Suprapubic skin (tissue), 4 donors: ENCODE measurements around the gene IRF2BPL. TPM values are rescaled to one million over a fixed set of nuclear protein-coding genes. Genes with fewer than 3 reads are reported as not detected.

Experiments used
- DNase-seq, 2 donors: peaks; one replicate each; pipeline ENCODE4 v3.0.0-alpha.2; 2019; ENCODE audit warnings: low spot score in 2 of 2
- H3K27ac ChIP-seq: fragments of 200-600 bp; sonication (generic); one replicate; pipeline ENCODE4 v1.5.1; 2019
- H3K27me3 ChIP-seq: fragments of 200-600 bp; sonication (generic); one replicate; pipeline ENCODE4 v1.5.1; 2019
- H3K36me3 ChIP-seq: fragments of 200-600 bp; sonication (generic); one replicate; pipeline ENCODE4 v1.5.1; 2019
- H3K4me1 ChIP-seq: fragments of 200-600 bp; sonication (generic); one replicate; pipeline ENCODE4 v1.5.1; 2019
- H3K4me3 ChIP-seq: fragments of 200-600 bp; sonication (generic); one replicate; pipeline ENCODE4 v1.5.1; 2019; ENCODE audit warnings: mild to moderate bottlenecking
- H3K9me3 ChIP-seq: fragments of 200-600 bp; sonication (generic); one replicate; pipeline ENCODE4 v1.5.1; 2019
- EP300 ChIP-seq: sonication (generic); formaldehyde crosslinking; IDR thresholded peaks from one replicate; pipeline ENCODE4 v1.6.1; 2017; ENCODE audit warnings: antibody characterized with exemption
- POLR2A ChIP-seq, 2 donors: fragments of 450-650 bp; IDR thresholded peaks; one replicate each; pipeline ENCODE4 v1.6.1; 2017; ENCODE audit warnings: antibody characterized with exemption in 2 of 2, mild to moderate bottlenecking in 2 of 2, moderate library complexity in 2 of 2
- POLR2AphosphoS5 ChIP-seq, 3 donors: sonication (generic); formaldehyde crosslinking; IDR thresholded peaks; one replicate each; pipeline ENCODE4 v1.6.1; 2017; ENCODE audit warnings: antibody characterized with exemption in 3 of 3
- WGBS: methylation state at CpG from one replicate; pipeline ENCODE4 v1.1.5; 2018; 5-methylcytosine and 5-hydroxymethylcytosine counted together
- total RNA-seq, 4 donors: library from RNA; depleted of rRNA; stranded (reverse); fragments of >200 nt; gene quantifications; one replicate each; pipeline ENCODE4 v1.1.0, GENCODE V29; 2016
- TF ChIP-seq, protein P1 (sequence below), 2 donors: fragments of 200-600 bp in 1 of 2; fragments of 450-650 bp in 1 of 2; sonication (generic) in 1 of 2; IDR thresholded peaks; one replicate each; pipeline ENCODE4 v1.5.1; 2016 to 2019; ENCODE audit warnings: antibody characterized with exemption in 2 of 2, mild to moderate bottlenecking in 1 of 2, moderate library complexity in 1 of 2

The IRF2BPL gene
- total RNA-seq, 4 donors from 2014 or later = 44.7 to 72.7 (median 65.6) TPM

DNA sequence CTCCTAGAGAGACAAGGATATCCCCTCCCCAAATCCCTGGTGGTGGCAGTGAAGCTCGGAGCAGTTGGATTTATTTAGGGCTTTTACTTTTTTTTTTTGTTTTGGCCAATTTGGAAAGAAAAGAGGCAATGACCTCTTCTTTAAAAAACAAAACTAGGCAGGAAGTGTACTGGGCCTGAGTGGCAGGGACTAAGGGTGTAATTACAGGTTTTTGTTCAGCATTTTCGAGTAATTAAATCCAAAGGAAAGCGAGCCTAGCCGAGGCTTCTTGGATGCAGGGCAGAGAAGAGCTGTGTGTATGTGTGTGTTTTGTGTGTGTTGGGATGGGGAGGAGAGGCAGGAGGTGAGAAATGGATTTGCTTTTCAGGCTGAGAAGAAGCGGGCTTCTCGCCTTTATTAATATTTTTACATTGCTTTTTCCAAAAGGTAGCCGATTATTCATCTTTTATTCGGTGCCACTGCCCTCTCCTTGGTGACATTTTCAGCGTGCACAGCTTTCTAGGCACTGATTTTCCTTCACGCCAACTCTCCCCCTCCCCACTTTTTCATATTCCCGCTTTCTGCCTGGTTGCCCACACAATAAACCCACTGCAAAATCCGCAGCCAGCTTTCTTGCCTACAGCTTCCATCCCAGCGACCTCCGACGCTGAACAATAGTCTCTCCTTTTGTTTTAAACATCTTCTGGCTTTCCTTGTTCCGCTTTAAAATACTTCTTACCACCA is 8.9 kb upstream of the IRF2BPL start:
- no peak overlapping the region for H3K4me3 ChIP-seq
- peak overlapping the region; percentile 96 for H3K27ac ChIP-seq
- 64% methylated on average over 16 of the region's 16 CpGs for WGBS
- no peaks in the 10 kb centered on the region for H3K36me3 ChIP-seq
- peaks cover 96% of the 10 kb centered on the region for H3K4me1 ChIP-seq
- no peak for TF ChIP-seq EP300
- no peak for TF ChIP-seq POLR2AphosphoS5 (IDR thresholded peaks at IDR 0.05)
- no peak for TF ChIP-seq POLR2A (IDR thresholded peaks at IDR 0.05)
- TF ChIP-seq, protein P1, sequence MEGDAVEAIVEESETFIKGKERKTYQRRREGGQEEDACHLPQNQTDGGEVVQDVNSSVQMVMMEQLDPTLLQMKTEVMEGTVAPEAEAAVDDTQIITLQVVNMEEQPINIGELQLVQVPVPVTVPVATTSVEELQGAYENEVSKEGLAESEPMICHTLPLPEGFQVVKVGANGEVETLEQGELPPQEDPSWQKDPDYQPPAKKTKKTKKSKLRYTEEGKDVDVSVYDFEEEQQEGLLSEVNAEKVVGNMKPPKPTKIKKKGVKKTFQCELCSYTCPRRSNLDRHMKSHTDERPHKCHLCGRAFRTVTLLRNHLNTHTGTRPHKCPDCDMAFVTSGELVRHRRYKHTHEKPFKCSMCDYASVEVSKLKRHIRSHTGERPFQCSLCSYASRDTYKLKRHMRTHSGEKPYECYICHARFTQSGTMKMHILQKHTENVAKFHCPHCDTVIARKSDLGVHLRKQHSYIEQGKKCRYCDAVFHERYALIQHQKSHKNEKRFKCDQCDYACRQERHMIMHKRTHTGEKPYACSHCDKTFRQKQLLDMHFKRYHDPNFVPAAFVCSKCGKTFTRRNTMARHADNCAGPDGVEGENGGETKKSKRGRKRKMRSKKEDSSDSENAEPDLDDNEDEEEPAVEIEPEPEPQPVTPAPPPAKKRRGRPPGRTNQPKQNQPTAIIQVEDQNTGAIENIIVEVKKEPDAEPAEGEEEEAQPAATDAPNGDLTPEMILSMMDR (IDR thresholded peaks at IDR 0.05) = no peak
- no peaks in the 10 kb centered on the region for H3K9me3 ChIP-seq
- no peaks in the 10 kb centered on the region for H3K27me3 ChIP-seq
- DNase-seq = no peak

DNA sequence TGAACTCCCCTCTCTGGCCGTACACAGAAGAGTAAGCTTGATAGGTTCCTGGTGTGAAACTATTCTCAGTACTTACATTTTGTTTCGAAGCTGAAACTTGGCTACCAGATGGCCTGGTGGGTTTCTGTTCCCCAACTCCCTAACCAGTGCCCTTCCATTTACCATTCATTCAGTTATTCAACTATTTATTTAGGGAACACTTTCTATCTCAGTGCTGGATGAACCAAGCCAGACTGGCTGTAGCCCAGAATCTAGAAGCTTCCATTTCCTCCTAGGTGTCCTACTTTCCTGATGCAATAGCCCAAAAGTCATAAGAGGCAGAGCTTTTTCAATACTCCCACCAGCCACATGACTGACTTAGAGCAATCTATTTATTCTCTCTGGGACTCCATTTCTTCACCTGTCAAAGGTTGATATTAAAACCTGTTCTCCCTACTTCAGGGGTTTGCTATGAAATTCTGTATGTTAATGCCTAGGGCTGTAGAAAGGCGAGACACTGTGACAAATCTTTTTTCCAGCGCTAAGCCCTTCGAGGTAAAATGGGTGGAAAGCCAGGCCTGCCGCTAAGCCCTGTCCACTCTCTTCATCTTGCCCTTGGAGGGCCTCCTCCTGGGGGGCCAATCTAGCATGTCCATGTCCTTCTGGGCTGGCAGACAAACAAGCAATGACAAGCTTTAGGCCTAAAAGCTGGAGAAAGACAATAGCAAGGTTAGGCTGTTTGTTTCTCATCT is 8.1 kb upstream of the IRF2BPL start:
- H3K27ac ChIP-seq = peak overlapping the region; percentile 96
- DNase-seq = no peak

DNA sequence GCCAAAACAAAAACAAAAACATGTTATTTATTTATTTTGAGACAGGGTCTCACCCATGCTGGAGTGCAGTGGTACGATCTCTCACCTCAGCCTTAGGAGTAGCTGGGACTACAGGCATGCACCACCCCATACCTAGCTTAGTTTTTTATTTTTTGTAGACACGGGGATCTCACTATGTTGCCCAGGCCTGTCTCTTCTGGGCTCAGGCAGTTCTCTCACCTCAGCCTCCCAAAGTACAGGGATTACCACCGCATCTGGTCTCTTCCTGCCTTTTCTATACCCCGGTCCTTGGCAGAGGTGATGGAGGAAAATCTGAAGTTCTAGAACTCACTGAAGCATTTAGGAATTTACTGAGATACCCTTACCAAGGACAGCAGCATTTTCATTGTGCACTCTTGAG is 6.8 kb upstream of the IRF2BPL start:
- Histone ChIP-seq H3K9me3 (no peaks in the 10 kb centered on the region), H3K27me3 (no peaks in the 10 kb centered on the region), H3K27ac (no peak overlapping the region), H3K4me1 (peaks cover 96% of the 10 kb centered on the region), H3K4me3 (no peak overlapping the region), H3K36me3 (no peaks in the 10 kb centered on the region)
- TF ChIP-seq EP300 (no peak), POLR2A (IDR thresholded peaks at IDR 0.05) (no peak), POLR2AphosphoS5 (IDR thresholded peaks at IDR 0.05) (no peak)
- TF ChIP-seq, protein P1 (IDR thresholded peaks at IDR 0.05) = no peak
- WGBS = 87% methylated on average over 4 of the region's 4 CpGs
- no peak for DNase-seq

More for the DNA sequence above, 8.1 kb upstream of the IRF2BPL start:
- no peaks in the 10 kb centered on the region for H3K36me3 ChIP-seq
- H3K27me3 ChIP-seq = no peaks in the 10 kb centered on the region
- no peak overlapping the region for H3K4me3 ChIP-seq
- WGBS = 74% methylated on average over 6 of the region's 6 CpGs
- no peaks in the 10 kb centered on the region for H3K9me3 ChIP-seq
- peaks cover 96% of the 10 kb centered on the region for H3K4me1 ChIP-seq
- TF ChIP-seq, protein P1 (IDR thresholded peaks at IDR 0.05) = no peak
- TF ChIP-seq POLR2AphosphoS5 (IDR thresholded peaks at IDR 0.05) (no peak), POLR2A (IDR thresholded peaks at IDR 0.05) (no peak), EP300 (no peak)

DNA sequence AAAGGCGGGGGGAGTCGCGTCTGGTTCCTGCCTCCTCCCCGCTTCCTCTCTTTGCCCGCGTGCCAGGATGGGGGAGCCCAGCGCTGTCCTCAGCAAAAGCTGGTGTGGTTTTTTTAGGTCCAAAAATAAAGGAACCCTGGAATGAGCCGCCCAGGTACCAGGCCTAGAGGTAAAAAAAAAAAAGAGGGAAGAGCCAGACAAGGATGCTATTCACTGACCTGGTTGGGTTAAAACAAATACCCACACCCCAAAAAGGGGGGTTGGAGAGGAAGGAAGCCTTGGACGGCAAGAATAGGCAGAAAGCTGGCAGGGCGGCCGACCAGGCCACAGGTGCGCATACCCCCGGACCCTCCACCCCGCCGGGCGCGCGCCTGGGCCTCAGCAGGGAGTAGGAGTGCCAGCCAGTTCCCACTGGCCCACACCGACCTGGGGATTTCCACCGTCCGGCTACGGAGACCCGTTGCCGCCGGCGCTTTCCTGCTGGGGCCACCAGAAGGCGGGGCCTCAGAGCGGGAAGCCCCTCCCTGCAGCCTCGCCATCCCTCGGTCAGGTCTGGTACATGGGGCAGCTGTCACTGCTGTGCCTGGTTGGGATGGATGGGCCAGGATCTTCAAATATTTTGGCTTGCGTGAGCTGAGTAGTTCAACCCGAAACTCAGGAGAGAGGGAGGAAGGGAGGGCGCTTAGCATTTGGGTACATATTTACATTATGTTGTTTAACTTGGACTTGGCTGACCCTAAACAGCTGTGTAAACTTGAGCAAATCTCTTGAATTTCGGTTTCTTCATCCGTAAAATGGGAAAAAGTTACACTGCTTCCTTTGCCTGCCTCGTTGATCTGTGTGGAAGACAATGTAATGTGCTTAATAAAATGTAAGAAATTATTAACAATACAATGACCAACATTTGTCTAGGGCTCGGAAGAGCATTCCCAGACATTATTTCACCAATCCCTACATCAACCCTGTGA is 5.4 kb upstream of the IRF2BPL start:
- TF ChIP-seq POLR2AphosphoS5 (IDR thresholded peaks at IDR 0.05) (peak in 2 of 3 donors; percentile 21 to 62), POLR2A (IDR thresholded peaks at IDR 0.05) (no peak)
- 2% methylated on average over 25 of the region's 37 CpGs for WGBS
- Histone ChIP-seq H3K27ac (peak overlapping the region; percentile 99), H3K4me3 (peak overlapping the region; percentile 59), H3K36me3 (no peaks in the 10 kb centered on the region), H3K9me3 (no peaks in the 10 kb centered on the region), H3K4me1 (peaks cover 96% of the 10 kb centered on the region), H3K27me3 (no peaks in the 10 kb centered on the region)
- peak; percentile 91 to 92 for DNase-seq

DNA sequence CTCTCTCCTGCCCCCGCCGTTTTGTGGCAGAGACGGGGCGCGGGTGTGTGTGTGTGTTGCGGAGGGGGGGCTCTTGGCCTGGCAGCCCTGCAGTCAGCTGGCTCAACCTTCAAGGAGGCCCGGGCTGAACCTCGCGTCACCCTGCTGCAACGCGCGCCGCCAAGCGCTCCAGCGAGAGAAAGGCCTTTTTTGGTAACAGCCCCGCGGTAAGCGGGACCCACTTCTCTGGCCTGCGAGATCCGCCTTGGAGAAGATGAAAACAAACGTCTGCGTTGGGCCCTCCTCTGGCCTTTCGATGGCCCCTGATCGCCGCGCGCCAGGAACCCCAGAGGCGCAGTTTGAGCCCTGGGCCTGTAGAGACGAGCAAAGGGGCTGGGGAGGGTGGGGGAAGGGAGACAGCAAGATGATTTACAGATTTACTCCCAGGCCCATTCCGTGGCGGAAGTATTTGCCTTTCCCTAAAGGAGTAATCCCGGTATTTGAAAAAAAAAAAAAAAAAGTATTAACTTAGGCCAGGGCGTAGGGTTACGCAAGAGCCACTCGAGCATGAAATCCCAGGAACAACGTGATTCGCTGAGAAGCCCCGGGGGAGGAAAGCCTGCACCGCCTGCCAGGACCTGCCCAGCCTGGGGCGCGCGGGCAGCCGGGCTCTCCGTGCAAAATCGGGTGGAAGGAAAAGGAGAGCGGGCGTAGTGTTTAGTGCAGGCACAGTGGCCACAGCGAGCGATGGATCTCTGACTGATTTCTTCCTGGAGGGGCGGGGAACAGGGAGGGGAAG is 4.5 kb upstream of the IRF2BPL start:
- Histone ChIP-seq H3K4me3 (peak overlapping the region; percentile 59), H3K4me1 (peaks cover 89% of the 10 kb centered on the region), H3K27ac (peak overlapping the region; percentile 99), H3K27me3 (no peaks in the 10 kb centered on the region), H3K9me3 (no peaks in the 10 kb centered on the region), H3K36me3 (no peaks in the 10 kb centered on the region)
- TF ChIP-seq EP300 (no peak), POLR2A (IDR thresholded peaks at IDR 0.05) (peak in 1 of 2 donors; percentile 62), POLR2AphosphoS5 (IDR thresholded peaks at IDR 0.05) (peak; percentile 93 to 98 (median 94))
- TF ChIP-seq, protein P1 (IDR thresholded peaks at IDR 0.05) = no peak
- under 1% methylated on average over 46 of the region's 50 CpGs for WGBS
- DNase-seq = peak; percentile 97 to 98
